Endodermal cell (in vitro differentiated cells): Measurements from ENCODE around the gene CACNA1E. TPM values are rescaled to one million over a fixed set of nuclear protein-coding genes. Genes with fewer than 3 reads are reported as not detected.
A peak's percentile ranks its signal among the peaks of the same experiment; 100 is the strongest.

Source experiments
- DNase-seq: peaks from one replicate; pipeline ENCODE4 v3.0.0-alpha.2; 2017
- H3K27ac ChIP-seq: 2 replicates; pipeline ENCODE4 v1.5.1; 2013; ENCODE audit warnings: mild to moderate bottlenecking, low read depth, low read length, moderate library complexity
- H3K27me3 ChIP-seq: 2 replicates; pipeline ENCODE4 v1.6.1; 2013; ENCODE audit warnings: mild to moderate bottlenecking, low read length, moderate library complexity; ENCODE audit not compliant: insufficient read depth, control insufficient read depth, poor library complexity, severe bottlenecking
- H3K36me3 ChIP-seq: 2 replicates; pipeline ENCODE4 v1.7.0; 2013; ENCODE audit warnings: mild to moderate bottlenecking, low read length, moderate library complexity; ENCODE audit not compliant: control insufficient read depth, insufficient read depth
- H3K4me1 ChIP-seq: one replicate; pipeline ENCODE4 v1.7.0; 2013; ENCODE audit warnings: low read length; ENCODE audit not compliant: control insufficient read depth, insufficient read depth
- H3K4me3 ChIP-seq: 2 replicates; pipeline ENCODE4 v1.5.1; 2013; ENCODE audit warnings: mild to moderate bottlenecking, low read length, moderate library complexity
- H3K9ac ChIP-seq: 2 replicates; pipeline ENCODE4 v1.6.1; 2013; ENCODE audit warnings: mild to moderate bottlenecking, low read length, moderate library complexity; ENCODE audit not compliant: poor library complexity, severe bottlenecking; ENCODE audit errors: extremely low read depth
- H3K9me3 ChIP-seq: 2 replicates; pipeline ENCODE4 v1.6.1; 2013; ENCODE audit warnings: mild to moderate bottlenecking, low read length, moderate library complexity; ENCODE audit not compliant: control insufficient read depth
- H3K27ac Mint-ChIP-seq: 2 replicates; pipeline ENCODE4 v1.8.0; 2020; ENCODE audit warnings: mixed read lengths
- H3K27me3 Mint-ChIP-seq: 2 replicates; pipeline ENCODE4 v1.8.0; 2021; ENCODE audit warnings: mild to moderate bottlenecking, mixed read lengths; ENCODE audit not compliant: insufficient read depth
- H3K36me3 Mint-ChIP-seq: 2 replicates; pipeline ENCODE4 v1.8.0; 2020; ENCODE audit warnings: low read depth, mixed read lengths
- H3K4me1 Mint-ChIP-seq: 2 replicates; pipeline ENCODE4 v1.8.0; 2020; ENCODE audit warnings: mixed read lengths
- H3K4me3 Mint-ChIP-seq: 2 replicates; pipeline ENCODE4 v1.8.0; 2020; ENCODE audit warnings: mild to moderate bottlenecking, moderate library complexity, mixed read lengths
- H3K9me3 Mint-ChIP-seq: 2 replicates; pipeline ENCODE4 v1.8.0; 2020; ENCODE audit warnings: mild to moderate bottlenecking, mixed read lengths
- CTCF ChIP-seq: fragments of 200-600 bp; sonication (generic); conservative IDR thresholded peaks from 2 replicates; pipeline ENCODE4 v1.5.0; 2021; ENCODE audit warnings: antibody characterized with exemption, mild to moderate bottlenecking
- WGBS, 2 experiments: methylation state at CpG; one replicate each; pipeline versions ENCODE4 v1.1.5 to v1.1.7; 2013; ENCODE audit warnings: missing lambda C conversion rate in 2 of 2, mixed read lengths in 1 of 2; ENCODE audit not compliant: insufficient coverage in 1 of 2, insufficient read length in 1 of 2; 5-methylcytosine and 5-hydroxymethylcytosine counted together
- total RNA-seq, 2 donors: library from RNA; stranded (reverse); fragmentation: NEBNext Ultra II Directional in 1 of 2; extraction: Animal tissue kit (Norgen Biotek cat#: 25700) in 1 of 2; gene quantifications; 2 replicates in 1 of 2; 3 replicates in 1 of 2; pipeline ENCODE4 v1.2.1, GENCODE V29; 2021

Gene CACNA1E
- total RNA-seq, 2 donors from 2014 or later, result 4.7 to 5.8 TPM

DNA sequence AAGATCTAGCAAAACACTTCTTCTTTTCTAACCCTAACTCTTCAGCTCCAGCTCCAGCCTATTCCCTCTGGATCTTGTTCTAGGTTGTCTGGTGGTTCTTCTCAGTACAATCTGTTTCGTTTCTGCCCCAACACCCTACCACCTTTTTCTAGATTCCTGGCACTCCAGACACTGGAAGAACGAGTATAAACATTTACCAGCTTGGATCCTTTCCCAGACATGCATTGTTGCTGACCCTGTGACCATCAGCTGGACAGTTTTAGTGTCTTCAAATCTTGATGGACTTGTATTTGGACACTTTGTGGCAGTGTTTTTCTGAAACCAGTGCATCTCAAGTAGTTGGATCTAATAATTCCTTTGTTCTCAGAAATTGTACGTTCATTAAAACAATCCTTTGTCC, 30.6 kb upstream of the CACNA1E start:
- peak overlapping the region; percentile 83 for H3K27ac Mint-ChIP-seq
- H3K36me3 ChIP-seq, result no peaks in the 10 kb centered on the region
- TF ChIP-seq CTCF, result no peak
- H3K9ac ChIP-seq, result peak overlapping the region; percentile 41
- H3K4me1 Mint-ChIP-seq, result peaks cover 16% of the 10 kb centered on the region
- H3K27me3 Mint-ChIP-seq, result peaks cover 13% of the 10 kb centered on the region
- no peaks in the 10 kb centered on the region for H3K27me3 ChIP-seq
- peaks cover 13% of the 10 kb centered on the region for H3K4me1 ChIP-seq
- peaks cover 22% of the 10 kb centered on the region for H3K9me3 Mint-ChIP-seq
- no peaks in the 10 kb centered on the region for H3K36me3 Mint-ChIP-seq
- H3K9me3 ChIP-seq, result peaks cover 41% of the 10 kb centered on the region
- 90 to 91% methylated on average over 2 to 3 of the region's 3 CpGs for WGBS, 2 experiments
- no peak for DNase-seq
- peak overlapping the region; percentile 36 for H3K4me3 ChIP-seq
- no peak overlapping the region for H3K4me3 Mint-ChIP-seq
- peak overlapping the region; percentile 12 for H3K27ac ChIP-seq

GRCh38 chr1:181453541-181454201, 29.6 kb upstream of the CACNA1E start:
- no peak overlapping the region for H3K4me3 Mint-ChIP-seq
- TF ChIP-seq CTCF, result no peak
- H3K4me1 Mint-ChIP-seq, result peaks cover 13% of the 10 kb centered on the region
- peaks cover 17% of the 10 kb centered on the region for H3K9me3 Mint-ChIP-seq
- Histone ChIP-seq H3K27ac (no peak overlapping the region), H3K27me3 (peaks cover 2% of the 10 kb centered on the region), H3K9ac (no peak overlapping the region), H3K9me3 (peaks cover 35% of the 10 kb centered on the region), H3K4me1 (peaks cover 10% of the 10 kb centered on the region), H3K36me3 (no peaks in the 10 kb centered on the region), H3K4me3 (peak overlapping the region; percentile 36)
- H3K27me3 Mint-ChIP-seq, result peaks cover 17% of the 10 kb centered on the region
- WGBS, 2 experiments, result 82 to 97% methylated on average over 1 to 3 of the region's 3 CpGs
- H3K36me3 Mint-ChIP-seq, result no peaks in the 10 kb centered on the region
- no peak for DNase-seq
- H3K27ac Mint-ChIP-seq, result no peak overlapping the region

DNA sequence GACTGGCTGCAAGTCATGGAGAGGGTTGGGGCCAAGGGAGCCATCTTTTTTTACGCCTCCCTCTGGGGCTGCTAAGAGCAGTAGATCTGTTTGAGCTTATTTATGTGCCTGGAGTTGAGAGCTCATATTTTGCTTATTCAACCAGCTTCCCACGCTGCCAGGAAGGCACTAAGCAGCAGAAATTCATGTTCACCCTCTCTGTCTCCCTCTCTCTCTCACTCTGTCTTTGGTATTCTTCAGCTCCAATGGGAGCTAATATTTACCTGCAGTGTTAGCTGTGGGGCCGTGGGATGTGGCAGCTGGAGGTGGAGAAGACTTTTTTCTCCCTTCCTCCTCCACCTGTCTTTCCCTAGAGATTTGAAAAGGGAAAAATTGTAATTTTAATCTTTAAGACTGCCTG, 26.8 kb upstream of the CACNA1E start:
- H3K4me1 Mint-ChIP-seq, result peaks cover 3% of the 10 kb centered on the region
- H3K27ac Mint-ChIP-seq, result no peak overlapping the region
- Histone ChIP-seq H3K9ac (no peak overlapping the region), H3K36me3 (no peaks in the 10 kb centered on the region), H3K9me3 (peaks cover 41% of the 10 kb centered on the region), H3K27ac (no peak overlapping the region), H3K4me3 (no peak overlapping the region), H3K4me1 (no peaks in the 10 kb centered on the region), H3K27me3 (peaks cover 6% of the 10 kb centered on the region)
- no peak overlapping the region for H3K4me3 Mint-ChIP-seq
- DNase-seq, result no peak
- no peak for TF ChIP-seq CTCF
- WGBS, 2 experiments, result 90 to 100% methylated on average over 1 to 3 of the region's 3 CpGs
- peaks cover 29% of the 10 kb centered on the region for H3K9me3 Mint-ChIP-seq
- peaks cover 31% of the 10 kb centered on the region for H3K27me3 Mint-ChIP-seq
- no peaks in the 10 kb centered on the region for H3K36me3 Mint-ChIP-seq
